ENCODE results near the gene VSTM4. TPM values are rescaled to one million over a fixed set of nuclear protein-coding genes. Genes with fewer than 3 reads are reported as not detected.

VSTM4 gene
- total and polyA plus RNA-seq, 3 donors from 2014 or later: 25.6 to 35.8 (median 26.0) TPM

DNA sequence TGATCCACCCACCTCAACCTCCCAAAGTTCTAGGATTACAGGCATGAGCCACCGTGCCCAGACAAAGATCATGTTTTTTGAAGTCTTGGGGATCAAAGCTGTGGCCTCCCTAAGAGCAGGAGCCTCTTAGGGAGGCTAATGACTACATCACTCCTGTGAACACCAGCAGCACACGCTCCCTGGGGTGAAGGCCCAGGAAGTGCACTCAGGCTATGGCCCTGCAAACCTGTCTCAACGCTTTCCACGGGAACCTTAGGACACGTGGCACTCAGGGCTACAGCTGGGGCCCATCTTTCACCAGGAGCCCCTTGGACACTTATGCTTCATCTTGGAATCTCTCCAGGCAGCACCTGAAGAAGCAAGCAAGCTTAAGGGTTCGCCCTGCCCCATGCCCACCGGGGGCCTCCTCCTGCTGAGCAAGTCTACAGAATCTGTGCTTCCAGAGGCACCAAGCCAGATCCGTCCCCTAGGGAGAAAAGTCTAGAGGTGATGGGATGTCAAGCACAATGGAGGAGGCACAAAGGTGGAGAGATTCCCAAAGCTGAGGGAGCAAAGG is 18.4 kb downstream of the VSTM4 start:
- no peaks in the 10 kb centered on the region for H3K9me3 ChIP-seq
- no peak for DNase-seq
- H3K4me3 ChIP-seq: no peak overlapping the region
- H3K27ac ChIP-seq: no peak overlapping the region
- no peaks in the 10 kb centered on the region for H3K27me3 ChIP-seq
- intact Hi-C loops (cut with DNase I; ENCODE audit: low total_unique reads): no loop called here
- TF ChIP-seq, protein P1, sequence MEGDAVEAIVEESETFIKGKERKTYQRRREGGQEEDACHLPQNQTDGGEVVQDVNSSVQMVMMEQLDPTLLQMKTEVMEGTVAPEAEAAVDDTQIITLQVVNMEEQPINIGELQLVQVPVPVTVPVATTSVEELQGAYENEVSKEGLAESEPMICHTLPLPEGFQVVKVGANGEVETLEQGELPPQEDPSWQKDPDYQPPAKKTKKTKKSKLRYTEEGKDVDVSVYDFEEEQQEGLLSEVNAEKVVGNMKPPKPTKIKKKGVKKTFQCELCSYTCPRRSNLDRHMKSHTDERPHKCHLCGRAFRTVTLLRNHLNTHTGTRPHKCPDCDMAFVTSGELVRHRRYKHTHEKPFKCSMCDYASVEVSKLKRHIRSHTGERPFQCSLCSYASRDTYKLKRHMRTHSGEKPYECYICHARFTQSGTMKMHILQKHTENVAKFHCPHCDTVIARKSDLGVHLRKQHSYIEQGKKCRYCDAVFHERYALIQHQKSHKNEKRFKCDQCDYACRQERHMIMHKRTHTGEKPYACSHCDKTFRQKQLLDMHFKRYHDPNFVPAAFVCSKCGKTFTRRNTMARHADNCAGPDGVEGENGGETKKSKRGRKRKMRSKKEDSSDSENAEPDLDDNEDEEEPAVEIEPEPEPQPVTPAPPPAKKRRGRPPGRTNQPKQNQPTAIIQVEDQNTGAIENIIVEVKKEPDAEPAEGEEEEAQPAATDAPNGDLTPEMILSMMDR (IDR thresholded peaks at IDR 0.05): no peak
- no peaks in the 10 kb centered on the region for H3K36me3 ChIP-seq (ENCODE audit: low read depth, missing control alignments)
- H3K4me1 ChIP-seq: no peaks in the 10 kb centered on the region
- WGBS, 2 donors: 95% methylated on average over 8 of the region's 8 CpGs

DNA sequence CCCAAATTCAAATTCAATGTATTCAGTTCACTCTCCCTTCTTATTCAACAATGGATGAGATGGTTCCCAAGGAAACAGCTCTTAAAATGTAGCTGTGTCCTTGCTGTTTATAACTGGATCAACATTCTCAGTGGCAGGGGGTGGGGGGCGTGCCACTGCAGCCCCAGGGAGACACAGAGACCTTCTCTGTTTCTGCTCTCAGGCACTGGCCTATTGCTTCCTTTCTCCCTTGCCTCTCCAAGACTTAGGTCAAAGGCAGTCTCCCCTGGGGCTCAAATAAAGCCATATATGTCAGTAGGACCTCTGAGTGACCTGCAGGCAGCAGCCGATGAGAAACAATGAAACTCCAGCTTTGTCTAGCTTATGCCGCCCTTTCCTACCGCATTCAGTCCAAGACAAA is 20.7 kb downstream of the VSTM4 start:
- Histone ChIP-seq H3K36me3 (ENCODE audit: low read depth, missing control alignments) (no peaks in the 10 kb centered on the region), H3K4me1 (peaks cover 7% of the 10 kb centered on the region), H3K4me3 (no peak overlapping the region), H3K9me3 (no peaks in the 10 kb centered on the region), H3K27me3 (no peaks in the 10 kb centered on the region), H3K27ac (no peak overlapping the region)
- DNase-seq: no peak
- TF ChIP-seq, protein P1 (IDR thresholded peaks at IDR 0.05): no peak
- no peak for TF ChIP-seq POLR2A (IDR thresholded peaks at IDR 0.05)
- 85 to 93% methylated on average over 4 of the region's 4 CpGs for WGBS, 2 donors
- intact Hi-C loops (cut with DNase I; ENCODE audit: low total_unique reads): no loop called here

DNA sequence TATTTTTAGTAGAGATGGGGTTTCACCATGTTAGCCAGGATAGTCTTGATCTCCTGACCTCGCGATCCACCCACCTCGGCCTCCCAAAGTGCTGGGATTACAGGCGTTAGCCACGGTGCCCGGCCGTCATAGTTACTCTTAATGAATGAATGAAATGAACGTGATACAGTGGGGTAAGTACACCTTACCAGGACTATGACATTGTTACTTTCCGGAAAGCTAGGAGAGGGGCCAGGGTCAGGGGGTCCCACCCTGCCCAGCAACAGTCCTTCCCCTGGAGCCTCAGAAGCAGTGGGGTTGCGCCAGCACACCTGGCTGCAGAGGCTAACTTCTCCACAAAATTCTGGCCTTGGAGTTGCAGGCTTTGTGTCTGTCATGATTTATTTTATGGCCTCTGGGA is 21.4 kb downstream of the VSTM4 start:
- Histone ChIP-seq H3K9me3 (no peaks in the 10 kb centered on the region), H3K4me3 (no peak overlapping the region), H3K4me1 (peaks cover 14% of the 10 kb centered on the region), H3K27me3 (no peaks in the 10 kb centered on the region), H3K27ac (no peak overlapping the region), H3K36me3 (ENCODE audit: low read depth, missing control alignments) (no peaks in the 10 kb centered on the region)
- TF ChIP-seq POLR2A (IDR thresholded peaks at IDR 0.05): no peak
- TF ChIP-seq, protein P1 (IDR thresholded peaks at IDR 0.05): no peak
- no peak for DNase-seq
- intact Hi-C loops (cut with DNase I; ENCODE audit: low total_unique reads): no loop called here
- WGBS, 2 donors: 93 to 94% methylated on average over 10 of the region's 10 CpGs

DNA sequence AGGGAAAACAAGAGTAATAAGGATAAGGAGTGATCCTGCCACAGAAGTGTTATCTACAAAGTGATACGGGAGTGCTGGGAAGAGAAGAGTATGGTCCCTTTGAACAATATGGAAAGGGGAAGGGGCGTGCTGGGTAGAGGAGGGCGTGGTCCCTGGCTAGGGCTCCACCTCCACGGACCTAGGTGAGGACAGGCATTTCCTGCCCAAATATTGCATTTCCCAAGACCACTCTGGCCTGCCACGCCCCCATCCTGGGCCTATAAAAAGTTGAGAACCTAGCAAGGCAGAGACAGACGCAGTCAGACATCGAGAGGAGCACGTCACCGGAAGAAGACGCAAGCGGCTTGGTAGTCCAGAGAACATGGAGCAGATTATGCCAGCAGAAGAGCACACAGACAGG is 22.8 kb downstream of the VSTM4 start:
- Histone ChIP-seq H3K27me3 (no peaks in the 10 kb centered on the region), H3K4me1 (peaks cover 19% of the 10 kb centered on the region), H3K9me3 (no peaks in the 10 kb centered on the region), H3K36me3 (ENCODE audit: low read depth, missing control alignments) (no peaks in the 10 kb centered on the region), H3K27ac (no peak overlapping the region), H3K4me3 (peak overlapping the region in 1 of 2 donors; percentile 5)
- intact Hi-C loops (cut with DNase I; ENCODE audit: low total_unique reads): no loop called here
- WGBS, 2 donors: 77 to 86% methylated on average over 11 of the region's 11 CpGs
- peak; percentile 39 for DNase-seq
- TF ChIP-seq, protein P1 (IDR thresholded peaks at IDR 0.05): no peak
- no peak for TF ChIP-seq POLR2A (IDR thresholded peaks at IDR 0.05)

Measured in testis (tissue), 3 donors.